K562 (cell line): ENCODE measurements around the gene RBKS. TPM values are rescaled to one million over a fixed set of nuclear protein-coding genes. Genes with fewer than 3 reads are reported as not detected.

Experiments used
- CTBP1 ChIP-seq: fragments of 450-650 bp; IDR thresholded peaks from 2 replicates; pipeline ENCODE4 v1.6.1; 2016; ENCODE audit warnings: borderline replicate concordance
- ELF1 ChIP-seq: fragments of 200-800 bp; sonication (Bioruptor generic); IDR thresholded peaks from 2 replicates; pipeline ENCODE4 v1.6.1; 2016; ENCODE audit warnings: missing genetic modification characterization, missing compliant biosample characterization
- FOXA3 ChIP-seq, 2 experiments: fragments of 450-650 bp in 1 of 2; sonication (generic) in 1 of 2; formaldehyde crosslinking; IDR thresholded peaks in 1 of 2; conservative IDR thresholded peaks in 1 of 2; 2 replicates each; pipeline versions ENCODE4 v1.4.0 to v1.8.0; 2020 to 2022; ENCODE audit warnings: mild to moderate bottlenecking in 2 of 2, missing genetic modification reagents in 1 of 2
- GTF2E2 ChIP-seq: fragments of 200-800 bp; sonication (Bioruptor generic); IDR thresholded peaks from 2 replicates; pipeline ENCODE4 v1.6.1; 2016; ENCODE audit warnings: missing genetic modification characterization, missing compliant biosample characterization
- MAFF ChIP-seq: IDR thresholded peaks from 2 replicates; pipeline ENCODE4 v1.6.1; 2012; ENCODE audit warnings: low read length, improper control_type of control experiment
- MAFK ChIP-seq: IDR thresholded peaks from 2 replicates; pipeline ENCODE4 v1.6.1; 2011; ENCODE audit warnings: low read length, improper control_type of control experiment
- RERE ChIP-seq: sonication (generic); formaldehyde crosslinking; IDR thresholded peaks from 2 replicates; pipeline ENCODE4 v1.8.0; 2023; ENCODE audit warnings: missing genetic modification reagents, mild to moderate bottlenecking, borderline replicate concordance
- ZNF766 ChIP-seq: fragments of 200-800 bp; sonication (Bioruptor generic); conservative IDR thresholded peaks from 2 replicates; pipeline ENCODE4 v1.6.1; 2016; ENCODE audit warnings: missing genetic modification characterization, missing compliant biosample characterization
- ZSCAN32 ChIP-seq: fragments of 450-650 bp; formaldehyde crosslinking; IDR thresholded peaks from 2 replicates; pipeline ENCODE4 v1.4.0; 2020; ENCODE audit warnings: mild to moderate bottlenecking, moderate library complexity
- polyA plus RNA-seq, 8 experiments: library from polyadenylated mRNA; depleted of rRNA in 4 of 8; stranded (reverse) in 5 of 8; unstranded in 3 of 8; fragments of >200 nt; fragmentation: Nextera tagmentation in 2 of 8; fragmentation: Illumina TruSeq in 1 of 8; extraction: Ambion mirVana in 2 of 8; extraction: Trizol in 1 of 8; gene quantifications; 2 replicates each; pipeline versions ENCODE4 v1.2.1 to v1.2.3, GENCODE V29; 2011 to 2014; ENCODE audit warnings: inconsistent platforms in 1 of 8, missing spikeins in 1 of 8
- total RNA-seq, 7 experiments: library from RNA; depleted of rRNA in 6 of 7; stranded (reverse); fragments of >200 nt in 6 of 7; fragmentation: Illumina TruSeq in 2 of 7; extraction: Trizol in 2 of 7; gene quantifications; 2 replicates each; pipeline versions ENCODE4 v1.2.1 to v1.2.3, GENCODE V29; 2011 to 2021; ENCODE audit warnings: low replicate concordance in 1 of 7
- TF ChIP-seq, protein P1 (sequence below): fragments of 450-650 bp; IDR thresholded peaks from 2 replicates; pipeline ENCODE4 v1.6.1; 2016; ENCODE audit warnings: mild to moderate bottlenecking, moderate library complexity

Gene RBKS
- total and polyA plus RNA-seq, 9 of the 15 experiments (the other 6 are each of a cell fraction or from before 2014, with no cell fraction given), result 0.06 to 0.39 (median 0.19) TPM

- 0 out of 2 replicates have a peak, but pooled peaks have one; percentile 7 for TF ChIP-seq GTF2E2 (tag)
- TF ChIP-seq MAFF, result no peak
- TF ChIP-seq ZNF766 (CRISPR knock-in tag), result 0 out of 2 replicates have a peak, but pooled peaks have one; percentile 45
- peak; percentile 58; the same call in 1 of the 2 replicates for TF ChIP-seq ZSCAN32 (CRISPR knock-in tag)
- no peak for TF ChIP-seq MAFK
- TF ChIP-seq, protein P1, sequence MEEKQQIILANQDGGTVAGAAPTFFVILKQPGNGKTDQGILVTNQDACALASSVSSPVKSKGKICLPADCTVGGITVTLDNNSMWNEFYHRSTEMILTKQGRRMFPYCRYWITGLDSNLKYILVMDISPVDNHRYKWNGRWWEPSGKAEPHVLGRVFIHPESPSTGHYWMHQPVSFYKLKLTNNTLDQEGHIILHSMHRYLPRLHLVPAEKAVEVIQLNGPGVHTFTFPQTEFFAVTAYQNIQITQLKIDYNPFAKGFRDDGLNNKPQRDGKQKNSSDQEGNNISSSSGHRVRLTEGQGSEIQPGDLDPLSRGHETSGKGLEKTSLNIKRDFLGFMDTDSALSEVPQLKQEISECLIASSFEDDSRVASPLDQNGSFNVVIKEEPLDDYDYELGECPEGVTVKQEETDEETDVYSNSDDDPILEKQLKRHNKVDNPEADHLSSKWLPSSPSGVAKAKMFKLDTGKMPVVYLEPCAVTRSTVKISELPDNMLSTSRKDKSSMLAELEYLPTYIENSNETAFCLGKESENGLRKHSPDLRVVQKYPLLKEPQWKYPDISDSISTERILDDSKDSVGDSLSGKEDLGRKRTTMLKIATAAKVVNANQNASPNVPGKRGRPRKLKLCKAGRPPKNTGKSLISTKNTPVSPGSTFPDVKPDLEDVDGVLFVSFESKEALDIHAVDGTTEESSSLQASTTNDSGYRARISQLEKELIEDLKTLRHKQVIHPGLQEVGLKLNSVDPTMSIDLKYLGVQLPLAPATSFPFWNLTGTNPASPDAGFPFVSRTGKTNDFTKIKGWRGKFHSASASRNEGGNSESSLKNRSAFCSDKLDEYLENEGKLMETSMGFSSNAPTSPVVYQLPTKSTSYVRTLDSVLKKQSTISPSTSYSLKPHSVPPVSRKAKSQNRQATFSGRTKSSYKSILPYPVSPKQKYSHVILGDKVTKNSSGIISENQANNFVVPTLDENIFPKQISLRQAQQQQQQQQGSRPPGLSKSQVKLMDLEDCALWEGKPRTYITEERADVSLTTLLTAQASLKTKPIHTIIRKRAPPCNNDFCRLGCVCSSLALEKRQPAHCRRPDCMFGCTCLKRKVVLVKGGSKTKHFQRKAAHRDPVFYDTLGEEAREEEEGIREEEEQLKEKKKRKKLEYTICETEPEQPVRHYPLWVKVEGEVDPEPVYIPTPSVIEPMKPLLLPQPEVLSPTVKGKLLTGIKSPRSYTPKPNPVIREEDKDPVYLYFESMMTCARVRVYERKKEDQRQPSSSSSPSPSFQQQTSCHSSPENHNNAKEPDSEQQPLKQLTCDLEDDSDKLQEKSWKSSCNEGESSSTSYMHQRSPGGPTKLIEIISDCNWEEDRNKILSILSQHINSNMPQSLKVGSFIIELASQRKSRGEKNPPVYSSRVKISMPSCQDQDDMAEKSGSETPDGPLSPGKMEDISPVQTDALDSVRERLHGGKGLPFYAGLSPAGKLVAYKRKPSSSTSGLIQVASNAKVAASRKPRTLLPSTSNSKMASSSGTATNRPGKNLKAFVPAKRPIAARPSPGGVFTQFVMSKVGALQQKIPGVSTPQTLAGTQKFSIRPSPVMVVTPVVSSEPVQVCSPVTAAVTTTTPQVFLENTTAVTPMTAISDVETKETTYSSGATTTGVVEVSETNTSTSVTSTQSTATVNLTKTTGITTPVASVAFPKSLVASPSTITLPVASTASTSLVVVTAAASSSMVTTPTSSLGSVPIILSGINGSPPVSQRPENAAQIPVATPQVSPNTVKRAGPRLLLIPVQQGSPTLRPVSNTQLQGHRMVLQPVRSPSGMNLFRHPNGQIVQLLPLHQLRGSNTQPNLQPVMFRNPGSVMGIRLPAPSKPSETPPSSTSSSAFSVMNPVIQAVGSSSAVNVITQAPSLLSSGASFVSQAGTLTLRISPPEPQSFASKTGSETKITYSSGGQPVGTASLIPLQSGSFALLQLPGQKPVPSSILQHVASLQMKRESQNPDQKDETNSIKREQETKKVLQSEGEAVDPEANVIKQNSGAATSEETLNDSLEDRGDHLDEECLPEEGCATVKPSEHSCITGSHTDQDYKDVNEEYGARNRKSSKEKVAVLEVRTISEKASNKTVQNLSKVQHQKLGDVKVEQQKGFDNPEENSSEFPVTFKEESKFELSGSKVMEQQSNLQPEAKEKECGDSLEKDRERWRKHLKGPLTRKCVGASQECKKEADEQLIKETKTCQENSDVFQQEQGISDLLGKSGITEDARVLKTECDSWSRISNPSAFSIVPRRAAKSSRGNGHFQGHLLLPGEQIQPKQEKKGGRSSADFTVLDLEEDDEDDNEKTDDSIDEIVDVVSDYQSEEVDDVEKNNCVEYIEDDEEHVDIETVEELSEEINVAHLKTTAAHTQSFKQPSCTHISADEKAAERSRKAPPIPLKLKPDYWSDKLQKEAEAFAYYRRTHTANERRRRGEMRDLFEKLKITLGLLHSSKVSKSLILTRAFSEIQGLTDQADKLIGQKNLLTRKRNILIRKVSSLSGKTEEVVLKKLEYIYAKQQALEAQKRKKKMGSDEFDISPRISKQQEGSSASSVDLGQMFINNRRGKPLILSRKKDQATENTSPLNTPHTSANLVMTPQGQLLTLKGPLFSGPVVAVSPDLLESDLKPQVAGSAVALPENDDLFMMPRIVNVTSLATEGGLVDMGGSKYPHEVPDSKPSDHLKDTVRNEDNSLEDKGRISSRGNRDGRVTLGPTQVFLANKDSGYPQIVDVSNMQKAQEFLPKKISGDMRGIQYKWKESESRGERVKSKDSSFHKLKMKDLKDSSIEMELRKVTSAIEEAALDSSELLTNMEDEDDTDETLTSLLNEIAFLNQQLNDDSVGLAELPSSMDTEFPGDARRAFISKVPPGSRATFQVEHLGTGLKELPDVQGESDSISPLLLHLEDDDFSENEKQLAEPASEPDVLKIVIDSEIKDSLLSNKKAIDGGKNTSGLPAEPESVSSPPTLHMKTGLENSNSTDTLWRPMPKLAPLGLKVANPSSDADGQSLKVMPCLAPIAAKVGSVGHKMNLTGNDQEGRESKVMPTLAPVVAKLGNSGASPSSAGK, result no peak; the same call in 1 of the 2 replicates
- TF ChIP-seq RERE (CRISPR knock-in tag), result no peak
- peak; percentile 66 for TF ChIP-seq ELF1
- peak; percentile 88; the same call in 1 of the 2 replicates for TF ChIP-seq CTBP1
- no peak for TF ChIP-seq FOXA3 (CRISPR knock-in tag; conservative IDR thresholded peaks at IDR 0.05 in 1 of 2, IDR thresholded peaks at IDR 0.05 in 1 of 2)
These were observed 118.4 kb downstream of the RBKS start, which contains the start of gene MRPL33 (continued) for GRCh38 chr2:27771548-27772335.
